ENCODE measurements around the gene MORC4. TPM values are rescaled to one million over a fixed set of nuclear protein-coding genes. Genes with fewer than 3 reads are reported as not detected.

Gene MORC4
- 12.5 and 13.7 TPM in 2 replicates for polyA plus RNA-seq (2012; rRNA removed)
- 15.2 and 16.1 TPM in 2 replicates for polyA plus RNA-seq (2012; cell fraction: cytosol; rRNA removed)
- 11.4 and 20.1 TPM in 2 replicates for polyA plus RNA-seq (2012; cell fraction: nucleus; rRNA removed)

DNA sequence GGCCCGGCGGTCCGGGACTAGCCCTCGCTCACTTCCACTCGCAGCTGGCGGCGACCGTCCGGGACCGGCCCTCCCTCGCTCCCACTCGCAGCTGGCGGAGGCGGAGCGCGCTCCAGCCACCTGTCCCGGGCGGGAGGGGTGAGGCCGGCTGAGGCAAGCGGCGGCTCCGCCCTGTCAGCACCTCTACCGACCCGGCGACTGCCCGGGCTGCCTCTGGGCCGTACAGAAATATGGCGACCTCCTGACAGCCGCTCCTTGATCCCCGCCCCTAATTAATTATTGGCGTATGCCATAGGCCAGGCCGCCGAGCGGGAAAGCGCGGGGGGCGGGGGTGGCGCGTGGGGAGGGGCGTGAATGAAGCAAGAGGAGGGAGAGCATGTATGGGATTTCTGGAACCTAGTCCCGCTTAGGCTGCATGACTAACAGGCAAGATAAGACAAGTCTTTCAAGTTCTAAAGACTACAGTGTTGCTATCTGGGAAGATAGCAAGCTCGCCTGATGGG is at the start of gene MORC4:
Gene MORC4 (minus strand): TSS at position 200 of the 503 bp plus-strand sequence. CDS start 243 bp downstream, outside the sequence.
- ChIA-PET CTCF (interaction anchor here (1.0 to 1.5 kb wide), 3 partner anchors 21 to 894 kb away, joined by 3 read pairs; no protein-coding TSS in a partner anchor), POLR2A (no interaction called here)
- Histone ChIP-seq H3K4me2 (peak within 1 kb of the TSS; percentile 73), H2AFZ (ENCODE audit: low read depth) (peak within 1 kb of the TSS; percentile 69; the same call in 1 of the 2 replicates), H3K27me3 (ENCODE audit: insufficient read depth) (peaks cover 25% of the 10 kb centered on the region), H3F3A (replicated peaks; ENCODE audit: insufficient read depth) (peaks cover 4% of the 10 kb centered on the region), H3K4me1 (ENCODE audit: control insufficient read depth in 1 of 2, insufficient read depth in 2 of 2, low read depth in 1 of 2, low read length in 1 of 2) (no peaks in the 10 kb centered on the region; a peak in 1 of 4 replicates), H3K79me2 (ENCODE audit: insufficient read depth) (no peaks in the 10 kb centered on the region), H3K9me2 (no peaks in the 10 kb centered on the region), H3K4me3 (ENCODE audit: low read depth in 2 of 2, low read length in 1 of 2) (peak within 1 kb of the TSS; percentile 58 to 65), H3K27ac (ENCODE audit: low read depth in 2 of 2, low read length in 1 of 2) (0 out of 4 replicates have a peak within 1 kb of the TSS, but pooled peaks of 1 of the 2 experiments have one; percentile 3), H4K20me1 (ENCODE audit: insufficient read depth) (no peaks in the 10 kb centered on the region), H3K36me3 (replicated peaks in 1 of 2; ENCODE audit: control insufficient read depth in 1 of 2, insufficient read depth in 2 of 2, low read length in 1 of 2) (no peaks in the 10 kb centered on the region), H3K9ac (peak within 1 kb of the TSS; percentile 51; the same call in 1 of the 2 replicates), H3K9me3 (no peaks in the 10 kb centered on the region)
- 5% methylated on average over 7 of the region's 42 CpGs for WGBS (ENCODE audit: low lambda C conversion rate)
- peak; percentile 79 for DNase-seq
- TF ChIP-seq YY1 (IDR thresholded peaks at IDR 0.05; ENCODE audit: low read depth) = peak; percentile 82
- TF ChIP-seq, protein P1, sequence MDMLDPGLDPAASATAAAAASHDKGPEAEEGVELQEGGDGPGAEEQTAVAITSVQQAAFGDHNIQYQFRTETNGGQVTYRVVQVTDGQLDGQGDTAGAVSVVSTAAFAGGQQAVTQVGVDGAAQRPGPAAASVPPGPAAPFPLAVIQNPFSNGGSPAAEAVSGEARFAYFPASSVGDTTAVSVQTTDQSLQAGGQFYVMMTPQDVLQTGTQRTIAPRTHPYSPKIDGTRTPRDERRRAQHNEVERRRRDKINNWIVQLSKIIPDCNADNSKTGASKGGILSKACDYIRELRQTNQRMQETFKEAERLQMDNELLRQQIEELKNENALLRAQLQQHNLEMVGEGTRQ (IDR thresholded peaks at IDR 0.05; ENCODE audit: borderline replicate concordance, low read depth, low read length) = no peak

GRCh38 chrX:107047622-107048021 is 47.6 kb upstream of the MORC4 start:
- H4K20me1 ChIP-seq (ENCODE audit: insufficient read depth) = no peaks in the 10 kb centered on the region
- H3K27me3 ChIP-seq (ENCODE audit: insufficient read depth) = peaks cover 5% of the 10 kb centered on the region; the same call in 1 of the 2 replicates
- no peaks in the 10 kb centered on the region for H3K36me3 ChIP-seq (replicated peaks in 1 of 2; ENCODE audit: control insufficient read depth in 1 of 2, insufficient read depth in 2 of 2, low read length in 1 of 2)
- H3K4me1 ChIP-seq (ENCODE audit: control insufficient read depth in 1 of 2, insufficient read depth in 2 of 2, low read depth in 1 of 2, low read length in 1 of 2) = no peaks in the 10 kb centered on the region
- no peak overlapping the region for H2AFZ ChIP-seq (ENCODE audit: low read depth)
- no peaks in the 10 kb centered on the region for H3K79me2 ChIP-seq (ENCODE audit: insufficient read depth)
- no peaks in the 10 kb centered on the region for H3F3A ChIP-seq (replicated peaks; ENCODE audit: insufficient read depth)
- TF ChIP-seq IRF3 (IDR thresholded peaks at IDR 0.05; ENCODE audit: low read depth, low read length) (no peak), FOXM1 (IDR thresholded peaks at IDR 0.05; ENCODE audit: low read depth) (no peak), CHD2 (IDR thresholded peaks at IDR 0.05; ENCODE audit: low read length, partially characterized antibody) (no peak)
- no peak overlapping the region for H3K4me3 ChIP-seq (ENCODE audit: low read depth in 2 of 2, low read length in 1 of 2)
- H3K9me2 ChIP-seq = no peaks in the 10 kb centered on the region
- no peak overlapping the region for H3K4me2 ChIP-seq
- H3K9ac ChIP-seq = no peak overlapping the region
- no peak for DNase-seq
- H3K27ac ChIP-seq (ENCODE audit: low read depth in 2 of 2, low read length in 1 of 2) = no peak overlapping the region
- ChIA-PET POLR2A (no interaction called here), CTCF (no interaction called here)
- 3% methylated on average over 1 of the region's 1 CpG for WGBS (ENCODE audit: low lambda C conversion rate)
- H3K9me3 ChIP-seq = no peaks in the 10 kb centered on the region

- ChIA-PET POLR2A (no interaction called here), CTCF (no interaction called here)
- no peaks in the 10 kb centered on the region for H3F3A ChIP-seq (replicated peaks; ENCODE audit: insufficient read depth)
These were observed 29.7 kb upstream of the MORC4 start for GRCh38 chrX:107029752-107030151.

More at GRCh38 chrX:107029752-107030151, 29.7 kb upstream of the MORC4 start:
- 0% methylated on average over 1 of the region's 1 CpG for WGBS (ENCODE audit: low lambda C conversion rate)
- Histone ChIP-seq H3K4me3 (ENCODE audit: low read depth in 2 of 2, low read length in 1 of 2) (no peak overlapping the region), H3K4me1 (ENCODE audit: control insufficient read depth in 1 of 2, insufficient read depth in 2 of 2, low read depth in 1 of 2, low read length in 1 of 2) (no peaks in the 10 kb centered on the region), H3K27ac (ENCODE audit: low read depth in 2 of 2, low read length in 1 of 2) (no peak overlapping the region), H3K36me3 (replicated peaks in 1 of 2; ENCODE audit: control insufficient read depth in 1 of 2, insufficient read depth in 2 of 2, low read length in 1 of 2) (no peaks in the 10 kb centered on the region), H3K4me2 (no peak overlapping the region), H3K27me3 (ENCODE audit: insufficient read depth) (peaks cover 25% of the 10 kb centered on the region; the same call in 1 of the 2 replicates), H4K20me1 (ENCODE audit: insufficient read depth) (no peaks in the 10 kb centered on the region), H3K9me2 (no peaks in the 10 kb centered on the region), H3K9me3 (no peaks in the 10 kb centered on the region), H3K79me2 (ENCODE audit: insufficient read depth) (no peaks in the 10 kb centered on the region), H2AFZ (ENCODE audit: low read depth) (no peak overlapping the region), H3K9ac (no peak overlapping the region)
- TF ChIP-seq NFIC (IDR thresholded peaks at IDR 0.05; ENCODE audit: borderline replicate concordance) = no peak
- TF ChIP-seq, protein P2, sequence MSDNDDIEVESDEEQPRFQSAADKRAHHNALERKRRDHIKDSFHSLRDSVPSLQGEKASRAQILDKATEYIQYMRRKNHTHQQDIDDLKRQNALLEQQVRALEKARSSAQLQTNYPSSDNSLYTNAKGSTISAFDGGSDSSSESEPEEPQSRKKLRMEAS (IDR thresholded peaks at IDR 0.05; ENCODE audit: low read depth) = no peak
- no peak for TF ChIP-seq IRF3 (IDR thresholded peaks at IDR 0.05; ENCODE audit: low read depth, low read length)
- TF ChIP-seq FOXJ3 (CRISPR knock-in tag; IDR thresholded peaks at IDR 0.05) = no peak
- DNase-seq = no peak
